Stimulated activated naive CD4-positive, alpha-beta T cell (primary cell): ENCODE results near the gene RABL2A.
"Not testable (repeated sequence)": the region's sequence is repeated elsewhere in the genome, so short reads cannot be mapped to it uniquely, and the experiment has no call there.

Experiments used
- DNase-seq, 6 experiments: peaks; one replicate each; lab custom pipeline; 2025; lab: John Stamatoyannopoulos, UW

Gene RABL2A

GRCh38 chr2:113626616-113627330, at the start of gene RABL2A:
RABL2A (plus strand) TSS chr2:113627266; CDS start chr2:113628607, 1,341 bp downstream.
- DNase-seq: not testable (repeated sequence)

- not testable (repeated sequence) for DNase-seq
Measured at GRCh38 chr2:113578508-113578907, 48.6 kb upstream of the RABL2A start.

GRCh38 chr2:113582473-113582872, 44.6 kb upstream of the RABL2A start:
- not testable (repeated sequence) for DNase-seq

GRCh38 chr2:113583521-113584225, 43.4 kb upstream of the RABL2A start:
- not testable (repeated sequence) for DNase-seq

GRCh38 chr2:113584311-113585092, 42.6 kb upstream of the RABL2A start:
- not testable (repeated sequence) for DNase-seq

GRCh38 chr2:113587201-113587600, 39.9 kb upstream of the RABL2A start:
- not testable (repeated sequence) for DNase-seq

GRCh38 chr2:113589591-113589990, 37.5 kb upstream of the RABL2A start:
- not testable (repeated sequence) for DNase-seq

GRCh38 chr2:113591926-113592325, 35.1 kb upstream of the RABL2A start:
- not testable (repeated sequence) for DNase-seq

- not testable (repeated sequence) for DNase-seq
Measured at GRCh38 chr2:113593280-113593679, 33.8 kb upstream of the RABL2A start.

- not testable (repeated sequence) for DNase-seq
Measured at GRCh38 chr2:113595725-113596124, 31.3 kb upstream of the RABL2A start.

DNA sequence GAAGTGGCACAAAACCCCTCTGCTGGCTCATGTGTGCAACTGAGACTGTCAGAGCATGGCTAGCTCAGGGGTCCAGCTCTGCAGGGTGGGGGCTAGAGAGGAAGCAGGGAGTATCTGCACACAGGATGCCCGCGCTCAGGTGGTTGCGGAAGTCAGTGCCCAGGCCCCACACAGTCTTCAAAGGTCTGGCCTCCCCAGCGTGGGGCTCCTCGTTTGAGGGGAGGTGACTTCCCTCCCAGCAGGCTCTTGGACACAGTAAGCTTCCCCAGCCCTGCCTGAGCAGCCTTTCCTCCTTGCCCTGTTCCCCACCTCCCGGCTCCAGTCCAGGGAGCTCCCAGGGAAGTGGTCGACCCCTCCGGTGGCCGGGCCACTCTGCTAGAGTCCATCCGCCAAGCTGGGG, 29.9 kb upstream of the RABL2A start:
- not testable (repeated sequence) for DNase-seq

- DNase-seq: not testable (repeated sequence)
Measured at GRCh38 chr2:113597572-113597971, 29.5 kb upstream of the RABL2A start.

- not testable (repeated sequence) for DNase-seq
Measured at GRCh38 chr2:113598180-113598579, 28.9 kb upstream of the RABL2A start.

- not testable (repeated sequence) for DNase-seq
Measured at GRCh38 chr2:113598738-113599137, 28.3 kb upstream of the RABL2A start.

DNA sequence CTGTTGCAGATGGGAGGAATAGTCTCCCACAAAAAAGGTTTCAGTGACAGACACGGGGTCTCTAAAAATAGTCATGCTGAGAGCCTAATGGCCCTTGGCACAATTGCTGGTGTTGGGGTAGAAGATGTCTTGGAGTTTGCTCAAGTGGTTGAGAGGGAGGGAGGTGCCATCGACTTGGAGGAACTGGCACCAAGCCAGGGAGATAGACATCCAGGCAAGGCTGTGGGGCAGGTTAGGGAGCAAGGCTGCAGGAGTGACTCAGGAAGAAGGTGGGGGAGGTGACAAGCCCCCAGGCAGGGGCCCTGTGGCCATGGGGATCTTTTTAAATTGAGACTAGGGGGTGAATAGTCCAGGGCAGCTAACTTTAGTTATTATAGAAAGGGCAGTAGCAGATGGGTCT, 27.9 kb upstream of the RABL2A start:
- not testable (repeated sequence) for DNase-seq

DNA sequence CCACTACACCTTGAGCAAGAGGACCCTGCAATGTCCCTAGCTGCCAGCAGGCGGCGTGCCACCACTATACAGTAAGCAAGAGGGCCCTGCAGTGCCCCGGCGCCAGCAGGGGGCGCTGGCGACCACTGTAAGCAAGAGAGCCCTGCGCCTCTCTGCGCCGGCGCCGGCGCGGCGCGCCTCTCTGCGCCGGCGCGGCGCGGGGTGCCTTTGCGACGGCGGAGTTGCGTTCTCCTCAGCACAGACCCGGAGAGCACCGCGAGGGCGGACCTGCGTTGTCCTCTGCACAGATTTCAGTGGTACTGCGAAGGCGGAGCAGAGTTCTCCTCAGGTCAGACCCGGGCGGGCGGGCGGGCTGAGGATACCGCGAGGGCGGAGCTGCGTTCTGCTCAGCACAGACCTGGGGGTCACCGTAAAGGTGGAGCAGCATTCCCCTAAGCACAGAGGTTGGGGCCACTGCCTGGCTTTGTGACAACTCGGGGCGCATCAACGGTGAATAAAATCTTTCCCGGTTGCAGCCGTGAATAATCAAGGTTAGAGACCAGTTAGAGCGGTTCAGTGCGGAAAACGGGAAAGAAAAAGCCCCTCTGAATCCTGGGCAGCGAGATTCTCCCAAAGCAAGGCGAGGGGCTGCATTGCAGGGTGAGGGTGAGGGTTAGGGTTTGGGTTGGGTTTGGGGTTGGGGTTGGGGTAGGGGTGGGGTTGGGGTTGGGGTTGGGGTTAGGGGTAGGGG, 24.9 kb upstream of the RABL2A start:
- DNase-seq: not testable (repeated sequence)

DNA sequence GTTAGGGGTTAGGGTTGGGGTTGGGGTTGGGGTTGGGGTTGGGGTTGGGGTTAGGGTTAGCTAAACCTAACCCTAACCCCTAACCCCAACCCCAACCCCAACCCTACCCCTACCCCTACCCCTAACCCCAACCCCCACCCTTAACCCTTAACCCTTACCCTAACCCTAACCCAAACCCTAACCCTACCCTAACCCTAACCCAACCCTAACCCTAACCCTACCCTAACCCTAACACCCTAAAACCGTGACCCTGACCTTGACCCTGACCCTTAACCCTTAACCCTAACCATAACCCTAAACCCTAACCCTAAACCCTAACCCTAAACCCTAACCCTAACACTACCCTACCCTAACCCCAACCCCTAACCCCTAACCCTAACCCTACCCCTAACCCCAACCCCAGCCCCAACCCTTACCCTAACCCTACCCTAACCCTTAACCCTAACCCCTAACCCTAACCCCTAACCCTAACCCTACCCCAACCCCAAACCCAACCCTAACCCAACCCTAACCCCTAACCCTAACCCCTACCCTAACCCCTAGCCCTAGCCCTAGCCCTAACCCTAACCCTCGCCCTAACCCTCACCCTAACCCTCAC, 24.1 kb upstream of the RABL2A start:
- no peak for DNase-seq

DNA sequence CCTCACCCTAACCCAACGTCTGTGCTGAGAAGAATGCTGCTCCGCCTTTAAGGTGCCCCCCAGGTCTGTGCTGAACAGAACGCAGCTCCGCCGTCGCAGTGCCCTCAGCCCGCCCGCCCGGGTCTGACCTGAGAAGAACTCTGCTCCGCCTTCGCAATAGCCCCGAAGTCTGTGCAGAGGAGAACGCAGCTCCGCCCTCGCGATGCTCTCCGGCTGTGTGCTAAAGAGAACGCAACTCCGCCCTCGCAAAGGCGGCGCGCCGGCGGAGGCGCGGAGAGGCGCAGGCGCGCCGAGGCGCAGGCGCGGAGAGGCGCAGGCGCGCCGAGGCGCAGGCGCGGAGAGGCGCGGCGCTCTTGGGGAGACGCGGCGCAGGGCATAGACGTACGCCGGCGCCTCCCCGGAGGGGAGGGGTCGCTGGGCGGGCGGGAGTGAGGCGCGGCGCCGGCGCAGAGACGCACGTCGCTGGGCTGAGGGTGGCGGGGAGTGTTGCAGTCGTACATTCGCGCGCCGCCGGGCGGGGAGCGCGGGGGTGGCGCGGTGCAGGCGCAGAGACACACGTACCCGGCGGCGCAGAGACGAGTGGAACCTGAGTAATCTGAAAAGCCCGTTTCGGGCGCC, 23.5 kb upstream of the RABL2A start:
- DNase-seq: not testable (repeated sequence)

- DNase-seq: not testable (repeated sequence)
Measured at GRCh38 chr2:113604085-113604477, 23.0 kb upstream of the RABL2A start.

- not testable (repeated sequence) for DNase-seq
Measured at GRCh38 chr2:113604661-113605060, 22.4 kb upstream of the RABL2A start.

DNA sequence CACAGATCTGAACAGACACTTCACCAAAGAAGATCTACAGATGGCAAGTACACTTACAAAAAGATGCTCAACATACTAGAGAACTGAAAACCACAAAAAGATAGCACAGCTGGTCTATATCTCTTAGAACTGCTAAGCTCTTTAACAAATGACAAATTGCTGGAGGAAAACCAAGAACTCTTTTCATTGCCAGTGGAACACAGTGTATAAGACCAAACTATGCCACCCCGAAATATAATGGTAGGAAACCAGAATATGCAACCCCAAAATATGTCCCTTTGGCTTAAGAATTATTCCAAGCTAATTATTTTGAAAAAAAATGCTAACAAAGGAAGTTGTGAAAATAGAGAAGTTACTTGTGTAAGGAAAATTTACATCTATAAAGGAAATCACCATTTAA, 21.0 kb upstream of the RABL2A start:
- DNase-seq: not testable (repeated sequence)
